ENCODE results near the gene SLC6A17.

- TF ChIP-seq GATA3 (IDR thresholded peaks at IDR 0.05; ENCODE audit: low read depth, low read length): no peak
- TF ChIP-seq GATA2 (IDR thresholded peaks at IDR 0.05; ENCODE audit: low read depth, low read length): no peak
These were observed 38.9 kb downstream of the SLC6A17 start for GRCh38 chr1:110189181-110189580.
